DND-41 (cell line): ENCODE data around the gene KRTAP2-4.

Source experiments
- EZH2 ChIP-seq: IDR thresholded peaks from 3 replicates; pipeline ENCODE4 v1.6.1; 2012; ENCODE audit warnings: borderline replicate concordance, low read depth, mild to moderate bottlenecking, moderate library complexity, low read length, inconsistent platforms; ENCODE audit not compliant: severe bottlenecking
- TF ChIP-seq, protein P1 (sequence below): IDR thresholded peaks from 2 replicates; pipeline ENCODE4 v1.5.1; 2012; ENCODE audit warnings: borderline replicate concordance, low read length, moderate library complexity, mild to moderate bottlenecking; ENCODE audit not compliant: poor library complexity, severe bottlenecking; ENCODE audit errors: extremely low read depth

- TF ChIP-seq, protein P1, sequence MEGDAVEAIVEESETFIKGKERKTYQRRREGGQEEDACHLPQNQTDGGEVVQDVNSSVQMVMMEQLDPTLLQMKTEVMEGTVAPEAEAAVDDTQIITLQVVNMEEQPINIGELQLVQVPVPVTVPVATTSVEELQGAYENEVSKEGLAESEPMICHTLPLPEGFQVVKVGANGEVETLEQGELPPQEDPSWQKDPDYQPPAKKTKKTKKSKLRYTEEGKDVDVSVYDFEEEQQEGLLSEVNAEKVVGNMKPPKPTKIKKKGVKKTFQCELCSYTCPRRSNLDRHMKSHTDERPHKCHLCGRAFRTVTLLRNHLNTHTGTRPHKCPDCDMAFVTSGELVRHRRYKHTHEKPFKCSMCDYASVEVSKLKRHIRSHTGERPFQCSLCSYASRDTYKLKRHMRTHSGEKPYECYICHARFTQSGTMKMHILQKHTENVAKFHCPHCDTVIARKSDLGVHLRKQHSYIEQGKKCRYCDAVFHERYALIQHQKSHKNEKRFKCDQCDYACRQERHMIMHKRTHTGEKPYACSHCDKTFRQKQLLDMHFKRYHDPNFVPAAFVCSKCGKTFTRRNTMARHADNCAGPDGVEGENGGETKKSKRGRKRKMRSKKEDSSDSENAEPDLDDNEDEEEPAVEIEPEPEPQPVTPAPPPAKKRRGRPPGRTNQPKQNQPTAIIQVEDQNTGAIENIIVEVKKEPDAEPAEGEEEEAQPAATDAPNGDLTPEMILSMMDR: no peak
- TF ChIP-seq EZH2: no peak
These were observed 3.7 kb downstream of the KRTAP2-4 start for GRCh38 chr17:41061964-41062363.
